HG03039 (cell line): ENCODE results near the gene CCR5AS.
A peak's percentile ranks its signal among the peaks of the same experiment; 100 is the strongest.

Experiments
- ATAC-seq: cut with Tn5 transposase; IDR thresholded peaks from one replicate; pipeline ENCODE4 v1.9.1; 2021; ENCODE audit warnings: mild to moderate bottlenecking, moderate library complexity; ENCODE audit not compliant: unreplicated experiment

CCR5AS gene

DNA sequence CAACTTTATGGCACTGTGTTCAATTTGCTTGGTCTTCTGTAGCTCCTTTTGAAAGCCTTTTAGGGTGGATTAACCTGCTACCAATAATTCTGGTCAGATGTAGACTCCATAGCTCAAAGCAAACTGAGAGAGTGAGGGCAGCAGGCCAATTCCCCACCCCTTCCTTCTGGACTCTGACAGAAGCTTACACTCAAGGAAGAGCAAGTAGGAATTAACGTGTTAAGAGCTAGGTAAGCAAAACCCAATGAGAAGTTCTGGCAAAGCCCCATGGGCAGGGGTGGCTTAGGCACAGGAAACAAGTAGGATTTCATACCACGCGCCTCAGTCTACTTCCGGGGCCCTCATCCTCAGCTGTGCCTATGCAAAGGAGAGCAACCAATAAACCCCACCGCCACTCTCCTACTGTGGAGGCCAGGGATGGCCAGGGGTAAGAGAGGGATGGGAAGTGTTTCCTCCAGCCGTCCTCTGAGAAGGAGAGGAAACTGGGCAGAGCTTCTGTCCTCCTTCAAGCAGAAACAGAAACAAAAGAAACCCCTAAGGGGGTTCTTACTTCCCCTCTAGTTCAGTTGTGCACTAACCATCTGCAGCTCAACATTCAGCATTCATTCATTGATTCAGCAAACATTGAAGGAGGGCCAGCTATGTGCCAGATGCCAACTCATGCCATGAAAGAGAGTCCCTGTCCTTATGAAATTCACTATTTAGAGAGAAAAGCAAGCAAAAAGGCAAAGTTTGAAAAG is 23.5 kb downstream of the CCR5AS start:
- ATAC-seq: no peak

DNA sequence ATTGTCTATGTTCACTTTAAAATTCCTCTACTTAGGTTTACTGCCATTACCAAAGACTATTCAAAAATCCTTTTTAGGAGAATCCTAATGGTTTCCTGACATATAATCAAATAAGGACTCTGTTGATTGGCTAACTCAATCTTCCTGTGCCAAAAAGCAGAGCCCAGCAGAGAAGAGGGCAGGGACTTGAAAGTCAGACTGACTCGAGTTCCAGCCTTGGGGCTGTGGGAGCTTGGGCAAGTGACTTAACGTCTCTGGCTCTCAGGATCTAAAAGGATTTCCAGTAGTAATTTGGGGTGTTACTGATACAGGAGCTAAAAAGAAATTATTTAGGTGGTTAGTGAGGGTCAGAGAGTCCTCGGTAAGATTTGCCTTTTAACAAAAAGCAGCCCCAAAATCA is 25.2 kb downstream of the CCR5AS start:
- ATAC-seq: no peak

DNA sequence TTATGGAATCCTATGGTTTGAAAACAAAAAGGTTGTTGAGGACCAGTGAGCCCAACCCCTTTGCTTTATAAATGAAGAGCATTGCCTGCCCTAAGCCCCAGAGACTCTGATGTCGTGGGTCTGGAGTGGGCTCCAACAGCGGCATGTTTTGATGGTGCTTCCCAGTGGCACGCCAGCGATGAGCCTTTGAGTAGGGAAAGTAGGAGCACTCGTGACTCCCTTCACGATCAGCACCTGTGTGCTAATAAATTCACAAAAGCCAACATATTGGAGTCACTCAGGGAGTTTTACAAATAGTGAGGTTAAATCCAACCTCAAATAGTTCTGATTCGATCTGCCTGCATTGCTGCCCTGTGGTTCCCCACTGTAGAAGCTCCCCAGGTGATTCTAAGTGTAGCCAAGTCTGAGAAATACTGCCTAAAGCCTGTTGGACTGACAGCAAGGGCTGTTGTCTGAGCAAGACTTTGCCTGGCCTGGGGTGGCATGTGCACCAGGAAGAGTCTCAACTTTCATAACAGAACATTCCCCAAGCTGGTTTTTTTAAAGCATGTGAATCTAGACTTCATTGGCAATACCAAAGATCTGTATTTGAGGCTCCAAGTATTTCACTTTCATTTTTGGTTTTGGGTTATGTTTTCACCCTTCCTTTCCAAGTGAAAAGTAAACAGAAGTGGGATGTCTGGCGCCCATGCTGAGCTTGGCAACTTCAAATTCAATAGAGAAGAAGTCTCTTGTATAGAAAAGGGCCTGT is 26.2 kb downstream of the CCR5AS start:
- ATAC-seq: no peak

DNA sequence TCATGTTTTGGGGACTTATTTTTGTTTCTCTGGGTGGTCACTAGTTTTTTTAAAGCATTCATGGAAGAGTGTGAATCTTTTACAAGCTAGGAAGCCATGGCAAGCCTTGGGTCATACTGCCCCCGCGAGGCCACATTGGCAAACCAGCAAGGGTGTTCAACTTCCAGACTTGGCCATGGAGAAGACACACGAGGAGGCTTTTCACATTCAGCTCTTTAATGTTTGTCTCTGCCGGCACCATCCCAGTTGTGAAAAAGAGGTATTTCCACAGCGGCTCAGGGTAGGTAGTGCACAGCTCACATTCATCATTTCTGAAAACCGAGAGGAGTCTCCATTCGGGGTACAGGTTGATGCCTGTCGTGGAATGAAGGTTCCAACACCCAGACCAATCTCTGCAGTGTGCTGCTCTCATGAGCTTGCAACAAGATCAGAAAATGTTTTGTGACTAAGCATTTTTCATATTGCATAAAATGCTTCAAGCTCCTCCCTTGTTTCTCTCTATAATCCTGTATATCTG is 28.4 kb downstream of the CCR5AS start:
- ATAC-seq: no peak

DNA sequence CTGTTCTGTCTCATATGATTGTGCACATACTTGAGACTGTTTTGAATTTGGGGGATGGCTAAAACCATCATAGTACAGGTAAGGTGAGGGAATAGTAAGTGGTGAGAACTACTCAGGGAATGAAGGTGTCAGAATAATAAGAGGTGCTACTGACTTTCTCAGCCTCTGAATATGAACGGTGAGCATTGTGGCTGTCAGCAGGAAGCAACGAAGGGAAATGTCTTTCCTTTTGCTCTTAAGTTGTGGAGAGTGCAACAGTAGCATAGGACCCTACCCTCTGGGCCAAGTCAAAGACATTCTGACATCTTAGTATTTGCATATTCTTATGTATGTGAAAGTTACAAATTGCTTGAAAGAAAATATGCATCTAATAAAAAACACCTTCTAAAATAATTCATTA is 31.1 kb downstream of the CCR5AS start:
- no peak for ATAC-seq

DNA sequence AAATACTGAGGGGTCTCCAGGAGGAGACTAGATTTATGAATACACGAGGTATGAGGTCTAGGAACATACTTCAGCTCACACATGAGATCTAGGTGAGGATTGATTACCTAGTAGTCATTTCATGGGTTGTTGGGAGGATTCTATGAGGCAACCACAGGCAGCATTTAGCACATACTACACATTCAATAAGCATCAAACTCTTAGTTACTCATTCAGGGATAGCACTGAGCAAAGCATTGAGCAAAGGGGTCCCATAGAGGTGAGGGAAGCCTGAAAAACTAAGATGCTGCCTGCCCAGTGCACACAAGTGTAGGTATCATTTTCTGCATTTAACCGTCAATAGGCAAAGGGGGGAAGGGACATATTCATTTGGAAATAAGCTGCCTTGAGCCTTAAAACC is 31.6 kb downstream of the CCR5AS start:
- no peak for ATAC-seq

DNA sequence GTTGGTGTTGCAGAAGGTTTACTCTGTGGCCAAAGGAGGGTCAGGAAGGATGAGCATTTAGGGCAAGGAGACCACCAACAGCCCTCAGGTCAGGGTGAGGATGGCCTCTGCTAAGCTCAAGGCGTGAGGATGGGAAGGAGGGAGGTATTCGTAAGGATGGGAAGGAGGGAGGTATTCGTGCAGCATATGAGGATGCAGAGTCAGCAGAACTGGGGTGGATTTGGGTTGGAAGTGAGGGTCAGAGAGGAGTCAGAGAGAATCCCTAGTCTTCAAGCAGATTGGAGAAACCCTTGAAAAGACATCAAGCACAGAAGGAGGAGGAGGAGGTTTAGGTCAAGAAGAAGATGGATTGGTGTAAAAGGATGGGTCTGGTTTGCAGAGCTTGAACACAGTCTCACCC is 32.1 kb downstream of the CCR5AS start:
- no peak for ATAC-seq

DNA sequence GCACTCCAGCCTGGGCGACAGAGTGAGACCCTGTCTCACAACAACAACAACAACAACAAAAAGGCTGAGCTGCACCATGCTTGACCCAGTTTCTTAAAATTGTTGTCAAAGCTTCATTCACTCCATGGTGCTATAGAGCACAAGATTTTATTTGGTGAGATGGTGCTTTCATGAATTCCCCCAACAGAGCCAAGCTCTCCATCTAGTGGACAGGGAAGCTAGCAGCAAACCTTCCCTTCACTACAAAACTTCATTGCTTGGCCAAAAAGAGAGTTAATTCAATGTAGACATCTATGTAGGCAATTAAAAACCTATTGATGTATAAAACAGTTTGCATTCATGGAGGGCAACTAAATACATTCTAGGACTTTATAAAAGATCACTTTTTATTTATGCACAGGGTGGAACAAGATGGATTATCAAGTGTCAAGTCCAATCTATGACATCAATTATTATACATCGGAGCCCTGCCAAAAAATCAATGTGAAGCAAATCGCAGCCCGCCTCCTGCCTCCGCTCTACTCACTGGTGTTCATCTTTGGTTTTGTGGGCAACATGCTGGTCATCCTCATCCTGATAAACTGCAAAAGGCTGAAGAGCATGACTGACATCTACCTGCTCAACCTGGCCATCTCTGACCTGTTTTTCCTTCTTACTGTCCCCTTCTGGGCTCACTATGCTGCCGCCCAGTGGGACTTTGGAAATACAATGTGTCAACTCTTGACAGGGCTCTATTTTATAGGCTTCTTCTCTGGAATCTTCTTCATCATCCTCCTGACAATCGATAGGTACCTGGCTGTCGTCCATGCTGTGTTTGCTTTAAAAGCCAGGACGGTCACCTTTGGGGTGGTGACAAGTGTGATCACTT is 34.1 kb downstream of the CCR5AS start:
- ATAC-seq: no peak

DNA sequence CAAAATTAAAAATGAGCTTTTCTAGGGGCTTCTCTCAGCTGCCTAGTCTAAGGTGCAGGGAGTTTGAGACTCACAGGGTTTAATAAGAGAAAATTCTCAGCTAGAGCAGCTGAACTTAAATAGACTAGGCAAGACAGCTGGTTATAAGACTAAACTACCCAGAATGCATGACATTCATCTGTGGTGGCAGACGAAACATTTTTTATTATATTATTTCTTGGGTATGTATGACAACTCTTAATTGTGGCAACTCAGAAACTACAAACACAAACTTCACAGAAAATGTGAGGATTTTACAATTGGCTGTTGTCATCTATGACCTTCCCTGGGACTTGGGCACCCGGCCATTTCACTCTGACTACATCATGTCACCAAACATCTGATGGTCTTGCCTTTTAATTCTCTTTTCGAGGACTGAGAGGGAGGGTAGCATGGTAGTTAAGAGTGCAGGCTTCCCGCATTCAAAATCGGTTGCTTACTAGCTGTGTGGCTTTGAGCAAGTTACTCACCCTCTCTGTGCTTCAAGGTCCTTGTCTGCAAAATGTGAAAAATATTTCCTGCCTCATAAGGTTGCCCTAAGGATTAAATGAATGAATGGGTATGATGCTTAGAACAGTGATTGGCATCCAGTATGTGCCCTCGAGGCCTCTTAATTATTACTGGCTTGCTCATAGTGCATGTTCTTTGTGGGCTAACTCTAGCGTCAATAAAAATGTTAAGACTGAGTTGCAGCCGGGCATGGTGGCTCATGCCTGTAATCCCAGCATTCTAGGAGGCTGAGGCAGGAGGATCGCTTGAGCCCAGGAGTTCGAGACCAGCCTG is 35.1 kb downstream of the CCR5AS start:
- ATAC-seq: no peak

DNA sequence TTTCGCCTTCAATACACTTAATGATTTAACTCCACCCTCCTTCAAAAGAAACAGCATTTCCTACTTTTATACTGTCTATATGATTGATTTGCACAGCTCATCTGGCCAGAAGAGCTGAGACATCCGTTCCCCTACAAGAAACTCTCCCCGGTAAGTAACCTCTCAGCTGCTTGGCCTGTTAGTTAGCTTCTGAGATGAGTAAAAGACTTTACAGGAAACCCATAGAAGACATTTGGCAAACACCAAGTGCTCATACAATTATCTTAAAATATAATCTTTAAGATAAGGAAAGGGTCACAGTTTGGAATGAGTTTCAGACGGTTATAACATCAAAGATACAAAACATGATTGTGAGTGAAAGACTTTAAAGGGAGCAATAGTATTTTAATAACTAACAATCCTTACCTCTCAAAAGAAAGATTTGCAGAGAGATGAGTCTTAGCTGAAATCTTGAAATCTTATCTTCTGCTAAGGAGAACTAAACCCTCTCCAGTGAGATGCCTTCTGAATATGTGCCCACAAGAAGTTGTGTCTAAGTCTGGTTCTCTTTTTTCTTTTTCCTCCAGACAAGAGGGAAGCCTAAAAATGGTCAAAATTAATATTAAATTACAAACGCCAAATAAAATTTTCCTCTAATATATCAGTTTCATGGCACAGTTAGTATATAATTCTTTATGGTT is 35.9 kb downstream of the CCR5AS start, which contains the start of gene CCR5:
Gene CCR5, plus strand, starts transcription at position 108 of the 680 bp plus-strand sequence. CDS start 1,957 bp downstream, outside the sequence.
- no peak for ATAC-seq

DNA sequence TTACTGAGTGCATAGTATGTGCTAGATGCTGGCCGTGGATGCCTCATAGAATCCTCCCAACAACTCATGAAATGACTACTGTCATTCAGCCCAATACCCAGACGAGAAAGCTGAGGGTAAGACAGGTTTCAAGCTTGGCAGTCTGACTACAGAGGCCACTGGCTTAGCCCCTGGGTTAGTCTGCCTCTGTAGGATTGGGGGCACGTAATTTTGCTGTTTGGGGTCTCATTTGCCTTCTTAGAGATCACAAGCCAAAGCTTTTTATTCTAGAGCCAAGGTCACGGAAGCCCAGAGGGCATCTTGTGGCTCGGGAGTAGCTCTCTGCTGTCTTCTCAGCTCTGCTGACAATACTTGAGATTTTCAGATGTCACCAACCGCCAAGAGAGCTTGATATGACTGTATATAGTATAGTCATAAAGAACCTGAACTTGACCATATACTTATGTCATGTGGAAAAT is 37.2 kb downstream of the CCR5AS start:
- peak; percentile 48 for ATAC-seq

DNA sequence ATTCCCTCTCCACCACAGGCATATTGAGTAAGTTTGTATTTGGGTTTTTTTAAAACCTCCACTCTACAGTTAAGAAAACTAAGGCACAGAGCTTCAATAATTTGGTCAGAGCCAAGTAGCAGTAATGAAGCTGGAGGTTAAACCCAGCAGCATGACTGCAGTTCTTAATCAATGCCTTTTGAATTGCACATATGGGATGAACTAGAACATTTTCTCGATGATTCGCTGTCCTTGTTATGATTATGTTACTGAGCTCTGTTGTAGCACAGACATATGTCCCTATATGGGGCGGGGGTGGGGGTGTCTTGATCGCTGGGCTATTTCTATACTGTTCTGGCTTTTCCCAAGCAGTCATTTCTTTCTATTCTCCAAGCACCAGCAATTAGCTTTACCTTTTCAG is 37.7 kb downstream of the CCR5AS start:
- no peak for ATAC-seq

DNA sequence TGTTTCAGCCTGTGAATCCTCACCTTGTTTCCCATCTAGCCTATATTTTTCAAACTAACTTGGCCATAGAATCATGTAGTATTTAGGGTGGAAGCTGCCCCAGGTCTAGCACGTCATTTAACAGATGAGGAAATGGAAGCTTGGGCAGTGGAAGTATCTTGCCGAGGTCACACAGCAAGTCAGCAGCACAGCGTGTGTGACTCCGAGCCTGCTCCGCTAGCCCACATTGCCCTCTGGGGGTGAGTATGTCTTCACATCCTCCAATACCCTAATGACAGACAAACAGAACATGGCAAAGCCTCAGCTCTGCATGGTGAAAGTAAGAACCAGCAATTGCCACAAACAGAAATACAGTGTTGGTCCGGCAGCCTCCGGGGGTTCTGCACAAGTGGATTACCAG is 38.3 kb downstream of the CCR5AS start:
- ATAC-seq: no peak

DNA sequence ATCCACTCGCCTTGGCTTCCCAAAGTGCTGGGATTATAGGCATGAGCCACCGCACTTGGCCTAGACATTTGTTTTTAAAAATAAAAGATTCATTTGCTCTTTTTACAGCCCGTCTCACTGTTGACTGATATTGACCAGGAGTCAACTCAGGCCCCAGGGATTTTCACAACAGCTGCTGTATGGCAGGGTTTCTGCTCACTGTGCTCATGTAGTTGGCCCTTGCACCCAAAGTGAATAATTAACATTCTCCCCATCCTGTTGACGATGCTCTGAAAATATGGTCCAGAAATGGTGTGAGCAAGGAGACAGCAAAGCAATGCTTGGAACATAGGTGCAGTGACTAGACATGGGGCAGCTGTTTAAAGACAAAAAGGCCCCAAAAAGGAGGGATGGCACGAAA is 39.1 kb downstream of the CCR5AS start:
- ATAC-seq: no peak

DNA sequence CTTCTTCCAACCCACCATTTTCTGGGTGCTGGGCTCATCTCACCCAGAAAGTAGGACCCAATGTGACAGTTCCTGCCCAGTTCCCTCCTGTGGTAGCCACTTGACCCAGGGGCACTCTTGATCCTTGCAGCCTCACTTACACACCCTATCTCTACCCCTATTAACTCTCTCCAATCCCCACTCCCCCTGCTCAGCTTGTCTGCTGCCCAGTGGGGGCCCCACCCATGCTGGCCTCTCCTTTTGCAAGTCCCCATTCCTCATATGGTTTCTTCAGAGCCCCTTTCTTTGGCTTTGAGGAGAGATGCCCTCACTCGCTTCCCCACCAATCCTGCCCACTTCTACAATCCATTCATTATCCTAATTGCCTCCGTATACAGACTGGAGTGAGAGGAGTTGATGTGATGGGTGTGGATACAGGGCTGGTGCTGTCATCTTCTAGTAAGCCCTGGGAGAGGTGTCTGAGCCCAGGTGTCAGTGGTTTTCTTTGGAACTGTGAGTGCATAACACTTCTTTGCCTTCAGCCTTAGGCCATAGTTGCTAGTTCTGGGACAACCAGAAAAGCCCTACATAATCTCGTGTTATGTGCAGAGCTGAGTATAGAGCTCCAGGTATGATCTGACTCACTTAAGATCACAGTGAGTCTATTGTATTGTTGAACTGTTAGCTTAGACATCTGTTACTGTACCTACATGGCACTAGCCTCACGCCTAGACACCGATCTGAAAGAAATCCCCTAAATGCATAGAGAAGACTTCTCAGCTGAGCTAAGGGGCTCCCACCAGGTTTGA is 40.9 kb downstream of the CCR5AS start:
- no peak for ATAC-seq

DNA sequence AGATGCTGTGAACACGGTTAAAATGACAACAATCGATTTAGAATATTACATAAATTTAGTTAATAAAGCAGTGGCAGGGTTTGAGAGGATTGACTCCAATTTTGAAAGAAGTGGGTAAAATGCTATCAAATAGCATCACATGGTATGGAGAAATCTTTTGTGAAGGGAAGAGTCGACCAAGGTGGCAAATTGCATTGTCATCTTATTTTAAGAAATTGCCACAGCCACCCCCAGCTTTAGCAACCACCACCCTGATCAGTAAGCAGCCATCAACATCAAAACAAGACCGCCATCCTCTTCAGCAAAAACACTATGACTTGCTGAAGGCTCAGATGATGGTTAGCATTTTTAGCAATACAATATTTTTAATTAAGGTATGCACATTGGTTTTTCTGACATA is 41.8 kb downstream of the CCR5AS start:
- no peak for ATAC-seq

DNA sequence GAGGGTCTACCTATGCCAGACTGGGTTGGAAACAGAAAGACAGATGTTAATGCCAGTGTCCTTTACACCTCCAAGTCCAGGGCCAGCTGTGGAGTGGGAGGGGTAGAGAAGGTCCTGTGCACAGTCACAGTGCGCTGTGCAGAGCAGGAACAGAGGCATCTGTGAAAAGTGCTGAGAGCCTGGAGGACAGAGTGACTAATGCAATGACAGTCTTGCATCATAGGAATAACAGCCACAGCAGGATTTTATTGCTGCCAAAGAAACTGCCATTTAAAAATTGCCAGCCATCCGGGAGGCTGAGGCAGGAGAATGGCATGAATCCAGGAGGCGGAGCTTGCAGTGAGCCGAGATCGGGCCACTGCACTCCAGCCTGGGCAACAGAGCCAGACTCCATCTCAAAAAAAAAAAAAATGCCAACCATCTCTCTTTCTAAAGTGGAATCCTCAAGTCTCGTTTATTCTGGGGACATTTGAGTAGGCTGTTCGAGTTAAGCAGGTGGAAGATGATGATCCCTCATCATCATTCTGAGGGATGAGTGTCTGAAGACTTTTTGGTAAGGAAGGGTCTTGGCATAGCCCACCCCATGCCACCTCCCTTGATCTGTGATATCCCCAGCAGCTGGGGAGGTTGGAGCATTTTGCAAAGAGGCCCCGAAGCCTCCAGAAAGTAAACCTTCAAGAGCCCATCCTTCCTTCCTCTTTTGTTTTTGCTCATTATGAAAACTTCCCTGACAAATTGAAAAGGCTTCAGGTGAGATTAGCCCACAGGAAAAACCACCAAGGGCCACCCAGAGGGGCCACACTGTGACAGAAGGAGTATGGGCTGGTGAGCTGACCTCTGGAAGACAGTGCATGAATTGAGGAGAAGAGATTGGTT is 45.2 kb downstream of the CCR5AS start:
- ATAC-seq: no peak

DNA sequence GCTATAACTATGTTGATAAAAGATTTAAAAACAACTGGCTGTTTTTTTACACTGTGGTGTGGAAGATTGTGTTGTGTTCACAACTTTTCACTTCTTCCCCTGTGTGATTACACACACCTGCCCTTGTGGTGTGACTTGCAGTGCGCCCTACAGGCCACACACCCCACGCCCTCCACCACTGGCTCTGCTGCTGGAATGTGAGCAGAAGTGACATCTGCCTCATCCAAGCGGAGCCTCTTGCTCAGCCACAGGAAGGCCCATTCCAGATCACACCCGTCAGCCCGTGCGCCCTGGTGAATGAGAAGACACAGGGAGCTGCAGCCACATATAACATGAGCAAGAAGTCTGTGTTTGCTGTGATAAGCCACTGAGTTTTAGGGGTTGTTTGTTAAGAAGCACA is 46.0 kb downstream of the CCR5AS start:
- ATAC-seq: no peak
